ENCODE measurements around the gene SSTR3. TPM values are rescaled to one million over a fixed set of nuclear protein-coding genes. Genes with fewer than 3 reads are reported as not detected.
A peak's percentile ranks its signal among the peaks of the same experiment; 100 is the strongest.

Gene SSTR3
- total RNA-seq, 4 donors from 2014 or later = 0.16 to 0.41 TPM; not detected in 2

DNA sequence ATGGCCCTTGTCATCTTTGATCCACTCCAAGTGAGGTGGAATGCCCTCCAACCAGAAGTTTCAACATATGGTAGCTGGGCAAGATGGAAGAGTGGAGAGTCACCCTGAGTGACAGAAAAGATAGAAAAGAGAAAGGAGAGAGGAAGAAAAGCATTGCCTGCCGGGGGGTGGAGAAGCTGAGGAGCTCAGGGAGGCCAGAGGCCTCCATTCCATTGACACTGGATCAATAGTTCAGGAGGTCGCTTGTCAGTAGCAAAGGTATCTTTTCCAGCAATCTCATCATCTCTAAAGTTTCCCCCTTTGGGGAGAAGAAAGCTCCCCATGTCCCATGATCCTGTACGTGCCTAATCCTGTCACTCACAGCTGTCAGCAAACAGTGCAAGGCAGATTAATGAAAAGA lies 17.5 kb downstream of the SSTR3 start:
- Histone ChIP-seq H3K4me1 (peaks cover 21 to 72% (median 52%) of the 10 kb centered on the region in 4 donors), H3K9me3 (no peaks in the 10 kb centered on the region), H3K27me3 (no peaks in the 10 kb centered on the region), H3K4me3 (no peak overlapping the region), H3K27ac (peak overlapping the region in 3 of 4 donors; percentile 54 to 81 (median 79)), H3K36me3 (no peaks in the 10 kb centered on the region)
- TF ChIP-seq POLR2AphosphoS5 (IDR thresholded peaks at IDR 0.05) (no peak), CTCF (IDR thresholded peaks at IDR 0.05) (no peak), POLR2A (IDR thresholded peaks at IDR 0.05) (no peak), EP300 (IDR thresholded peaks at IDR 0.05; ENCODE audit: low read depth) (no peak)
- no peak for DNase-seq
- in situ Hi-C loops (cut with MboI; ENCODE audit: low pct_ligation_motif_present in 1 of 4, low pct_unique_long_range_greater_than_20kb in 1 of 4, low sequenced_read_pairs in 3 of 4) = no loop called here
- intact Hi-C loops (cut with DNase I; ENCODE audit: low total_unique reads) = loop anchor here (5.0 kb wide), 1 partner anchor 958 kb away; no protein-coding TSS in a partner anchor
- WGBS, 2 donors (ENCODE audit: low coverage in 1 of 2) = 84 to 93% methylated on average over 3 of the region's 3 CpGs

- TF ChIP-seq POLR2AphosphoS5 (IDR thresholded peaks at IDR 0.05) = no peak
- no peak for TF ChIP-seq CTCF (IDR thresholded peaks at IDR 0.05)
- TF ChIP-seq POLR2A (IDR thresholded peaks at IDR 0.05) = no peak
- TF ChIP-seq EP300 (IDR thresholded peaks at IDR 0.05; ENCODE audit: low read depth) = no peak
- Histone ChIP-seq H3K4me1 (peaks cover 24 to 79% (median 55%) of the 10 kb centered on the region in 4 donors), H3K4me3 (no peak overlapping the region), H3K36me3 (no peaks in the 10 kb centered on the region), H3K9me3 (no peaks in the 10 kb centered on the region), H3K27ac (peak overlapping the region; percentile 54 to 81 (median 68)), H3K27me3 (no peaks in the 10 kb centered on the region)
- intact Hi-C loops (cut with DNase I; ENCODE audit: low total_unique reads) = loop anchor here (5.0 kb wide), 1 partner anchor 959 kb away; no protein-coding TSS in a partner anchor
- 31 to 36% methylated on average over 6 to 10 of the region's 10 CpGs for WGBS, 2 donors (ENCODE audit: low coverage in 1 of 2)
- in situ Hi-C loops (cut with MboI; ENCODE audit: low pct_ligation_motif_present in 1 of 4, low pct_unique_long_range_greater_than_20kb in 1 of 4, low sequenced_read_pairs in 3 of 4) = no loop called here
- peak; percentile 39 for DNase-seq
Observed at GRCh38 chr22:37193629-37194191, 18.6 kb downstream of the SSTR3 start.

DNA sequence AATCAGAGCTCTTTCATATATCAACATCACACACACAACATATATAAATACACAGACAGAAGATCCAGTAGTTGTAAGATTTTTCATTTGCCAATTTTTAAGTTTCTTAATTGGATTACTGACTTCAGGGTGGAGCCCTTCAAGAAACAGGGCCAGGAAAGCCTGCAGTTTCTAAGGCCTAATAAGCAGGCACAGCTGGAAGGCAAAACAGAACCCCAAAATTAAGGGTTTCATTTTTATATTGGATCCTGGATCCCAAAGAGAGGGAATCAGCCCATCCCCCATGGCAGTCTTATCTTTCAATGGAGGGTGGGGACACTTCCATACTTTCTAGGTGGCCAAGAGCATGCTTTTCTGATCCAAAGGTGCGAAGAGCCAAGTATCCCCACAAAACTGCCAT lies 19.5 kb downstream of the SSTR3 start:
- DNase-seq = no peak
- Histone ChIP-seq H3K27me3 (no peaks in the 10 kb centered on the region), H3K27ac (peak overlapping the region; percentile 54 to 81 (median 68)), H3K4me3 (no peak overlapping the region), H3K36me3 (no peaks in the 10 kb centered on the region), H3K9me3 (no peaks in the 10 kb centered on the region), H3K4me1 (peaks cover 27 to 81% (median 58%) of the 10 kb centered on the region in 4 donors)
- 100% methylated on average over 1 of the region's 1 CpG for WGBS, 2 donors (ENCODE audit: low coverage in 1 of 2)
- in situ Hi-C loops (cut with MboI; ENCODE audit: low pct_ligation_motif_present in 1 of 4, low pct_unique_long_range_greater_than_20kb in 1 of 4, low sequenced_read_pairs in 3 of 4) = no loop called here
- TF ChIP-seq CTCF (IDR thresholded peaks at IDR 0.05) = no peak
- no peak for TF ChIP-seq EP300 (IDR thresholded peaks at IDR 0.05; ENCODE audit: low read depth)
- no peak for TF ChIP-seq POLR2AphosphoS5 (IDR thresholded peaks at IDR 0.05)
- TF ChIP-seq POLR2A (IDR thresholded peaks at IDR 0.05) = no peak
- intact Hi-C loops (cut with DNase I; ENCODE audit: low total_unique reads) = loop anchor here (5.0 kb wide), 1 partner anchor 960 kb away; no protein-coding TSS in a partner anchor

DNA sequence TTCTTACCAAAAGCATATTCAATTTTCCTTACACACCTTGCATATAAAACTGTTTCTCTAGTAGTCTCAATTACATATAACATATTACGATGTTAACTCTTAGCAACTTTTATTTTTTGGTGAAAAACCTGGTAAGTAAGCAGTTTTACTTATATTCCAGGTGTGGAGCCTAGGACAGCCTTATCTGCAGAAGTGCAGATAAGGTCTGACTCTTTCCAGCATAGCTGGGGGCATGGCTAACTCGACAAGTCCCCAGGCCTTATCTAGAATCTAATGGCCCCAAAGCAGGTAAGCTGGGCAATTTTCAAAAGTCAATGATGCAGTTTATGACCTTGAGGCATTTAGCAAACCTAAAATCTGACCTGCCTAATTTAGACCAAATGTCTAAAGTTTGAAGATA lies 20.1 kb downstream of the SSTR3 start:
- DNase-seq = no peak
- intact Hi-C loops (cut with DNase I; ENCODE audit: low total_unique reads) = loop anchor here (5.0 kb wide), 1 partner anchor 960 kb away; no protein-coding TSS in a partner anchor
- no peaks in the 10 kb centered on the region for H3K36me3 ChIP-seq
- H3K27ac ChIP-seq = peak overlapping the region; percentile 55 to 81 (median 70)
- H3K4me1 ChIP-seq = peaks cover 27 to 81% (median 58%) of the 10 kb centered on the region in 4 donors
- H3K27me3 ChIP-seq = no peaks in the 10 kb centered on the region
- H3K4me3 ChIP-seq = no peak overlapping the region
- TF ChIP-seq CTCF (IDR thresholded peaks at IDR 0.05) (no peak), POLR2A (IDR thresholded peaks at IDR 0.05) (no peak), POLR2AphosphoS5 (IDR thresholded peaks at IDR 0.05) (no peak), EP300 (IDR thresholded peaks at IDR 0.05; ENCODE audit: low read depth) (no peak)
- no peaks in the 10 kb centered on the region for H3K9me3 ChIP-seq
- 40 to 60% methylated on average over 2 of the region's 2 CpGs for WGBS, 2 donors (ENCODE audit: low coverage in 1 of 2)
- in situ Hi-C loops (cut with MboI; ENCODE audit: low pct_ligation_motif_present in 1 of 4, low pct_unique_long_range_greater_than_20kb in 1 of 4, low sequenced_read_pairs in 3 of 4) = no loop called here

Data from transverse colon (tissue), 4 donors.